Left ventricle myocardium inferior (tissue), 1 donor: ENCODE results near the gene HOXD1. TPM values are rescaled to one million over a fixed set of nuclear protein-coding genes. Genes with fewer than 3 reads are reported as not detected.

Source experiments
- DNase-seq: peaks from one replicate; pipeline ENCODE4 v3.0.0-alpha.2; 2020
- H3K27ac ChIP-seq: fragments of 200-600 bp; replicated peaks from 2 replicates; pipeline ENCODE4 v1.8.0; 2021
- H3K27me3 ChIP-seq: fragments of 200-600 bp; 2 replicates; pipeline ENCODE4 v1.8.0; 2021; ENCODE audit warnings: low read depth
- H3K36me3 ChIP-seq: fragments of 200-600 bp; 2 replicates; pipeline ENCODE4 v1.8.0; 2021
- H3K4me1 ChIP-seq: fragments of 200-600 bp; 2 replicates; pipeline ENCODE4 v1.8.0; 2021
- H3K4me3 ChIP-seq: fragments of 200-600 bp; 2 replicates; pipeline ENCODE4 v1.8.0; 2021; ENCODE audit warnings: mild to moderate bottlenecking, moderate library complexity
- H3K9me3 ChIP-seq: fragments of 200-600 bp; replicated peaks from 2 replicates; pipeline ENCODE4 v1.8.0; 2021
- CTCF ChIP-seq: fragments of 200-600 bp; IDR thresholded peaks from 2 replicates; pipeline ENCODE4 v1.8.0; 2021; ENCODE audit warnings: antibody characterized with exemption, mild to moderate bottlenecking, borderline replicate concordance
- intact Hi-C: fragments of 100-400 bp; cut with micrococcal nuclease; formaldehyde crosslinking; loops from one replicate; pipeline ENCODE4 v1.11.0; 2022
- total RNA-seq: library from RNA; stranded (reverse); fragmentation: NEBNext Ultra II Directional; extraction: Animal tissue kit (Norgen Biotek cat#: 25700); gene quantifications from one replicate; pipeline ENCODE4 v1.2.1, GENCODE V29; 2021
- donor health status: DM: no; HTN: yes; CAD: no; lungs with severe emphysema.

Gene HOXD1
- total RNA-seq, 1 donor from 2014 or later, result not detected

GRCh38 chr2:176174824-176175708, 13.4 kb upstream of the HOXD1 start:
- H3K4me1 ChIP-seq, result peaks cover 32% of the 10 kb centered on the region
- DNase-seq, result no peak
- no peak overlapping the region for H3K27ac ChIP-seq
- H3K9me3 ChIP-seq, result no peaks in the 10 kb centered on the region
- H3K27me3 ChIP-seq, result peaks cover 100% of the 10 kb centered on the region
- no peak for TF ChIP-seq CTCF
- no peaks in the 10 kb centered on the region for H3K36me3 ChIP-seq
- H3K4me3 ChIP-seq, result no peak overlapping the region
- intact Hi-C loops, result no loop called here

GRCh38 chr2:176175709-176176607, 12.5 kb upstream of the HOXD1 start:
- H3K27me3 ChIP-seq, result peaks cover 100% of the 10 kb centered on the region
- no peaks in the 10 kb centered on the region for H3K36me3 ChIP-seq
- no peak for DNase-seq
- H3K9me3 ChIP-seq, result no peaks in the 10 kb centered on the region
- H3K27ac ChIP-seq, result no peak overlapping the region
- peaks cover 32% of the 10 kb centered on the region for H3K4me1 ChIP-seq
- no peak overlapping the region for H3K4me3 ChIP-seq
- TF ChIP-seq CTCF, result no peak
- intact Hi-C loops, result no loop called here

GRCh38 chr2:176177580-176178037, 10.9 kb upstream of the HOXD1 start:
- Histone ChIP-seq H3K27me3 (peaks cover 100% of the 10 kb centered on the region), H3K4me3 (peak overlapping the region; percentile 55), H3K27ac (peak overlapping the region; percentile 30), H3K9me3 (no peaks in the 10 kb centered on the region), H3K4me1 (peaks cover 21% of the 10 kb centered on the region), H3K36me3 (no peaks in the 10 kb centered on the region)
- no peak for DNase-seq
- TF ChIP-seq CTCF, result no peak
- intact Hi-C loops, result no loop called here

GRCh38 chr2:176178038-176178756, 10.3 kb upstream of the HOXD1 start:
- no peak for DNase-seq
- Histone ChIP-seq H3K27ac (peak overlapping the region; percentile 30), H3K36me3 (no peaks in the 10 kb centered on the region), H3K9me3 (no peaks in the 10 kb centered on the region), H3K4me1 (peaks cover 21% of the 10 kb centered on the region), H3K4me3 (peak overlapping the region; percentile 55), H3K27me3 (peaks cover 100% of the 10 kb centered on the region)
- no peak for TF ChIP-seq CTCF
- intact Hi-C loops, result no loop called here

- no peaks in the 10 kb centered on the region for H3K36me3 ChIP-seq
- peaks cover 21% of the 10 kb centered on the region for H3K4me1 ChIP-seq
- H3K9me3 ChIP-seq, result no peaks in the 10 kb centered on the region
- no peak for TF ChIP-seq CTCF
- H3K27me3 ChIP-seq, result peaks cover 100% of the 10 kb centered on the region
- peak overlapping the region; percentile 55 for H3K4me3 ChIP-seq
- DNase-seq, result no peak
- intact Hi-C loops, result no loop called here
- H3K27ac ChIP-seq, result no peak overlapping the region
These were observed 9.6 kb upstream of the HOXD1 start for GRCh38 chr2:176178757-176179295.
